Activated effector memory CD4-positive, alpha-beta T cell treated with Interleukin-2 at 50 U/mL for 16 hours (primary cell): ENCODE data around the gene TAF15.

Experiments
- DNase-seq: peaks from one replicate; pipeline ENCODE4 v3.0.0-alpha.2; 2020

TAF15 gene

GRCh38 chr17:35825206-35825605, 15.9 kb downstream of the TAF15 start:
- no peak for DNase-seq

GRCh38 chr17:35841101-35841500, 31.8 kb downstream of the TAF15 start:
- no peak for DNase-seq

GRCh38 chr17:35841505-35841904, 32.2 kb downstream of the TAF15 start:
- no peak for DNase-seq

GRCh38 chr17:35842239-35842638, 33.0 kb downstream of the TAF15 start:
- no peak for DNase-seq

GRCh38 chr17:35843698-35844097, 34.4 kb downstream of the TAF15 start:
- no peak for DNase-seq

- no peak for DNase-seq
Measured at GRCh38 chr17:35844547-35844946, 35.3 kb downstream of the TAF15 start.

- no peak for DNase-seq
Measured at GRCh38 chr17:35846055-35846809, 36.9 kb downstream of the TAF15 start.

- DNase-seq, result no peak
Measured at GRCh38 chr17:35847006-35847405, 37.7 kb downstream of the TAF15 start.

GRCh38 chr17:35847633-35848373, 38.5 kb downstream of the TAF15 start:
- no peak for DNase-seq

- DNase-seq, result peak; percentile 21
Measured at GRCh38 chr17:35849469-35850348, 40.4 kb downstream of the TAF15 start.

- DNase-seq, result no peak
Measured at GRCh38 chr17:35855965-35856364, 46.7 kb downstream of the TAF15 start.

- DNase-seq, result no peak
Measured at GRCh38 chr17:35856603-35857002, 47.3 kb downstream of the TAF15 start.

GRCh38 chr17:35864853-35865252, 55.6 kb downstream of the TAF15 start:
- no peak for DNase-seq

GRCh38 chr17:35865412-35866340, 56.4 kb downstream of the TAF15 start:
- no peak for DNase-seq

- no peak for DNase-seq
Measured at GRCh38 chr17:35866341-35866950, 57.2 kb downstream of the TAF15 start.

GRCh38 chr17:35867574-35867973, 58.3 kb downstream of the TAF15 start:
- DNase-seq, result no peak

GRCh38 chr17:35868737-35869136, 59.5 kb downstream of the TAF15 start, which contains the start of gene HEATR9:
Gene HEATR9, minus strand, starts transcription at chr17:35868891. Its CDS starts 149 bp downstream, at chr17:35868742.
- DNase-seq, result no peak

- DNase-seq, result no peak
Measured at GRCh38 chr17:35870906-35871819, 61.9 kb downstream of the TAF15 start.

GRCh38 chr17:35872196-35872980, 63.1 kb downstream of the TAF15 start:
- no peak for DNase-seq
